GM12874 (cell line): ENCODE results near the gene ANKRD33B.

Experiments used
- TF ChIP-seq, protein P1 (sequence below): IDR thresholded peaks from 2 replicates; pipeline ENCODE4 v1.5.1; 2011; ENCODE audit warnings: low read depth, mild to moderate bottlenecking, control low read depth, low read length, moderate library complexity; ENCODE audit not compliant: insufficient read depth

ANKRD33B gene

DNA sequence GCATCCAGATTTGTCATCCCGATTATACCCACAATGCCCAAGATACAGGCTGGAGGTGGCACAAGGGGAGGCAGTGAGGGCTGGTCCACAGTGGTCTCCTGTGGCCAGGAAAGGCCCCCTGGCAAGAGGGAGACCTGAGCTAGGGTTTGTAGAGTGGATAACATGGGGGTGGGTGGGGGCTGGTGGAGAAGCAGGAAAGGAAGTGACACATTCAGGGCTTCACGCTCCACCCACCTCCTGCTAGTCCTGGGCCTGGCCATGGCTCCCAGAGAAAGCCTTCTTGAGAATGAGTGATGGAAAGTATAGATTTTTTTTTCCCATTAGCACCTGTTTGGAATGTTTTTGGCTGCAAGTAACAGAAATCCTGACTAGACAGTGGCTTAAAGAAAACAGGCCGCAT, 81.3 kb downstream of the ANKRD33B start:
- TF ChIP-seq, protein P1, sequence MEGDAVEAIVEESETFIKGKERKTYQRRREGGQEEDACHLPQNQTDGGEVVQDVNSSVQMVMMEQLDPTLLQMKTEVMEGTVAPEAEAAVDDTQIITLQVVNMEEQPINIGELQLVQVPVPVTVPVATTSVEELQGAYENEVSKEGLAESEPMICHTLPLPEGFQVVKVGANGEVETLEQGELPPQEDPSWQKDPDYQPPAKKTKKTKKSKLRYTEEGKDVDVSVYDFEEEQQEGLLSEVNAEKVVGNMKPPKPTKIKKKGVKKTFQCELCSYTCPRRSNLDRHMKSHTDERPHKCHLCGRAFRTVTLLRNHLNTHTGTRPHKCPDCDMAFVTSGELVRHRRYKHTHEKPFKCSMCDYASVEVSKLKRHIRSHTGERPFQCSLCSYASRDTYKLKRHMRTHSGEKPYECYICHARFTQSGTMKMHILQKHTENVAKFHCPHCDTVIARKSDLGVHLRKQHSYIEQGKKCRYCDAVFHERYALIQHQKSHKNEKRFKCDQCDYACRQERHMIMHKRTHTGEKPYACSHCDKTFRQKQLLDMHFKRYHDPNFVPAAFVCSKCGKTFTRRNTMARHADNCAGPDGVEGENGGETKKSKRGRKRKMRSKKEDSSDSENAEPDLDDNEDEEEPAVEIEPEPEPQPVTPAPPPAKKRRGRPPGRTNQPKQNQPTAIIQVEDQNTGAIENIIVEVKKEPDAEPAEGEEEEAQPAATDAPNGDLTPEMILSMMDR: no peak

DNA sequence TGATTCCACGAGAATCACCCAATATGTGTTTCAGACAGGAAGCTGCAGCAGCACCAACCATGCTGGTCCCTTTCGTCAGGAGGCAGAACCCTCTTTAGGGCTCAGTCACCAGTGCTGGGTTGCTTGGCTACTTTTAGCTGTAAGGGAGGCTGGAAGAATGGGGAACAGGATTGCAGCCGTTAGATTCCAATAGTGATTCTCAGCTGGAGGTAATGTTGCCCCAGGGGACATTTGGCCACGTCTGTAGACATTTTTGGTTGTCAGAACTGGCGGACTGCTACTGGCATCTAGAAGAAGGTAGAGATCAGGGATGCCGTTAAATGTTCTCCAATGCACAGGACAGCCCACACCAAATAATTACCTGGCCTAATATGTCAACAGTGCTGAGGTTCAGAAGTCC, 81.8 kb downstream of the ANKRD33B start:
- TF ChIP-seq, protein P1: no peak

DNA sequence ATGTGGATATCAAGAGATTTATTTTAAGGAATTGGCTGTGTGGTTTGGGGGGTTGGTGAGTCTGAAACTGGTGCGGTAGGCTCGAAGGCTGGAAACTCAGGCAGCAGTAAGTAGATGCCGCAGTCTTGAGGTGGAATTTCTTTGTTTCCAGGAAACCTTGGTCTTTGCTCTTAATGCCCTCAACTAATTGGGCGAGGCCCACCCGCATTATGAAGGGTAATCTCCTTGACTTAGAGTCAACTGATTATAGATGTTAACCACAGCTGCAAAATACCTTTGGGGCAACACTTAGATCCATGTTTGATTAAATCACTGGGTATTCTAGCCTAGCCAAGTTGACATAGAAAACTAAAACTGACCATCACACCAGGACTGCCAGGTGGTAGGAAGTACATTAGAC, 83.8 kb downstream of the ANKRD33B start:
- TF ChIP-seq, protein P1: no peak

DNA sequence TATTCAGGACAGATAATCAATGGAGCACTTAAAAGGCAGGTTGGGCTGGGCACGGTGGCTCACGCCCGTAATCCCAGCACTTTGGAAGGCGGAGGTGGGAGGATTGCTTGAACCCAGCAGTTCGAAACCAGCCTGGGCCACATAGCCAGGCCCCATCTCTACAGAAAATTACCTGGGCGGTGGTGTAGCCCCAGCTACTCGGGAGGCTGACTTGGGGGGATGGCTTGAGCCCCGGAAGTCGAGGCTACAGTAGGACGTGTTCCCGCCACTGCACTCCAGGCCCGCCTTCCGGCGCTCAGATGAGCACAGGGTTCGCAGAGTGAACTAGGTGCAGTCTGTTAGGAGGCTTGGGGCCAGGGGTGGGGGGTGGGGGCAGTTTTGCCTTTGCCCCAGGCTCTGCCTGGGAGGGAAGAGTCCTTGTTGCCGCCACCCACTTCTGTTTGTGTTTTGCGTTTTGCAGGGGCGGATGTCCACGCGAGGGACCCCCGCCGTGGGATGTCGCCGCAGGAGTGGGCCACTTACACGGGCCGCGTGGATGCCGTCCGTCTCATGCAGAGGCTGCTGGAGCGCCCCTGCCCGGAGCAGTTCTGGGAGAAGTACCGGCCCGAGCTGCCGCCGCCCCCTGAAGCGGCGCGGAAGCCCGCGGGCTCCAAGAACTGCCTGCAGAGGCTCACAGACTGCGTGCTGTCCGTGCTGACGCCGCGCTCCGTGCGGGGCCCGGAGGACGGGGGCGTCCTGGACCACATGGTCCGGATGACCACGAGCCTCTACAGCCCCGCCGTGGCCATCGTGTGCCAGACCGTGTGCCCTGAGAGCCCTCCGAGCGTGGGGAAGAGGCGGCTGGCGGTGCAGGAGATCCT, 85.2 kb downstream of the ANKRD33B start:
- TF ChIP-seq, protein P1: no peak

DNA sequence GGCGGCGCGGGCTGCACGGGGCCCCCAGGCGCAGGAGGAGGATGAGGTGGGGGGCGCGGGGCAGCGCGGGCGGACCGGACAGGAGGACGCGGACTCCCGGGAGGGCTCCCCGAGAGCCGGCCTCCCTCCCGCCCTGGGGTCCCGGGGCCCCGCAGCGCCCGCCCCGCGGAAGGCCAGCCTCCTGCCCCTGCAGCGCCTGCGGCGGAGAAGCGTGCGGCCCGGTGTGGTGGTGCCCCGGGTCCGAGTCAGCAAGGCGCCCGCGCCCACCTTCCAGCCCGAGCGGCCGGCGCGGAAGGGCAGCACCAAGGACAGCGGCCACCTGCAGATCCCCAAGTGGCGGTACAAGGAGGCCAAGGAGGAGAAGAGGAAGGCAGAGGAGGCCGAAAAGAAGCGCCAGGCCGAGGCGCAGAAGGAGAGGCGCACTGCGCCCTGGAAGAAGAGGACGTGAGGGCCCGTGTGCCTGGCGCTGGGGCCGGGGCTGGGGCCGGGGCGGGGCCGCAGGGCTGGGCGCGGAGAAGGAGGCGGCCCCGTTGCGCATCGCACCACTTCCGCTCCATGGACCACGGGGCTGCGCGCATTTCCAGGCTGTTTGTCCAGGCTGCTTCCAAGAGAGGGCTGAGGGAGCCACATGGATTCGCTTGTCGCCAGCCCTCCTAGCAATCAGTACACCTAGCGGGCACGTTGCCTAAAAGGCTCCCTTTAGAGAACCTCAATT, 86.0 kb downstream of the ANKRD33B start:
- TF ChIP-seq, protein P1: no peak

DNA sequence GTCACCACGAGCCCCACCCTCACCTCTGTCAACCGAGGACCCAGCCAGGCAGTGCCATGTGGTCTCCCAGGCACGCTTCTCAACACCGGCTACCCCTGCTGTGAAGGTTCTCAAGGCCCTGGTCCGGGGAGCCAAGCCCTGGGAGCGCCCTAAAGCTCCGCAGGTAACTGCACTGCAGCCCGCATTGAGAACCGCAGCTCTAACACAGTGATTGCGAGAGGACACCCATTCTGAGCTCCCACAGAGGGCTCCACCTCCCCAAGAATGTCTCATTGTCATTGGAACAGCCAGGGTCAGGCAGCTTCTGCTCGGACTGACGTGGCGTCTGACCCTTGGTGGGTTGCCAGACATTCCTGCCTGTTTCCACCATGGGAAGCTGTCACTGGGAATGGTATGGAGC, 88.3 kb downstream of the ANKRD33B start:
- TF ChIP-seq, protein P1: no peak

DNA sequence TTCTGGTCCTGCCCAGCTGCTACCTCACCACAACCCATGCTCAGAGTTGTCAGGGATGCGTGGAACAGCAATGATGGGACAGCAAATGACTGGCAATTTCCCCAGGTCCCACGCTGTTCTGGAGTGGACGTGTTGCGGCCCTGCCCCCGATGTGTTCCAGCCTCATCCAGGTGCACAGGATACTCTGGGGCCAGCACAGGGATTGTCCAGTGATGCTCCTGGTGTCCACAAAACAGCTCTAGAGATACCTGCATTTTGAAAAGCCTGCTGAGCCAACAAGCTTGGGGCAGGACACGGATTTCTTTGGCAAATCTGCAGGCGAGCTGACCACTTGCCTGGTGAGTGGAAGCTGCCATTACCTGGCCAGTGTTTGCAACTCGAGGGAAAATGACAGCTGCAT, 88.7 kb downstream of the ANKRD33B start:
- TF ChIP-seq, protein P1: no peak
